Panc1 (cell line): Measurements from ENCODE around the gene ABCC11.

Source experiments
- CTCF ChIP-seq: fragments of 450-650 bp; IDR thresholded peaks from 2 replicates; pipeline ENCODE4 v1.5.1; 2017; ENCODE audit warnings: mild to moderate bottlenecking
- POLR2AphosphoS5 ChIP-seq: IDR thresholded peaks from 2 replicates; pipeline ENCODE4 v1.6.1; 2012; ENCODE audit warnings: mild to moderate bottlenecking, low read depth, low read length, moderate library complexity
- REST ChIP-seq, 2 experiments: IDR thresholded peaks; 2 replicates each; pipeline ENCODE4 v1.6.1; 2011 to 2012; ENCODE audit warnings: low read depth in 2 of 2, control low read depth in 1 of 2, low read length in 1 of 2, mild to moderate bottlenecking in 1 of 2, moderate library complexity in 1 of 2; ENCODE audit not compliant: insufficient read depth in 1 of 2
- SIN3A ChIP-seq: IDR thresholded peaks from 2 replicates; pipeline ENCODE4 v1.6.1; 2012; ENCODE audit warnings: low read depth, mild to moderate bottlenecking, low read length, moderate library complexity, borderline replicate concordance; ENCODE audit not compliant: insufficient read depth
- TCF7L2 ChIP-seq: IDR thresholded peaks from 2 replicates; pipeline ENCODE4 v1.6.1; 2011; ENCODE audit warnings: mild to moderate bottlenecking, low read depth, low read length, inconsistent platforms

GRCh38 chr16:48138543-48138942, 108.8 kb downstream of the ABCC11 start:
- TF ChIP-seq CTCF (no peak), REST (IDR thresholded peaks at IDR 0.05; ENCODE audit: insufficient read depth in 1 of 2, low read depth in 2 of 2, low read length in 1 of 2) (no peak), POLR2AphosphoS5 (no peak), SIN3A (no peak), TCF7L2 (no peak)
